Stimulated activated CD4-positive, alpha-beta T cell treated with anti-CD3 and anti-CD28 coated beads, TNF-alpha, amount 100 ng/mL, for 1 hour (primary cell): Measurements from ENCODE around the gene TEAD1.

Experiments used
- DNase-seq, 3 donors: peaks; one replicate each; pipeline ENCODE4 v3.0.0-alpha.2; 2020; ENCODE audit warnings: low read depth in 3 of 3, low spot score in 1 of 3

TEAD1 gene

DNA sequence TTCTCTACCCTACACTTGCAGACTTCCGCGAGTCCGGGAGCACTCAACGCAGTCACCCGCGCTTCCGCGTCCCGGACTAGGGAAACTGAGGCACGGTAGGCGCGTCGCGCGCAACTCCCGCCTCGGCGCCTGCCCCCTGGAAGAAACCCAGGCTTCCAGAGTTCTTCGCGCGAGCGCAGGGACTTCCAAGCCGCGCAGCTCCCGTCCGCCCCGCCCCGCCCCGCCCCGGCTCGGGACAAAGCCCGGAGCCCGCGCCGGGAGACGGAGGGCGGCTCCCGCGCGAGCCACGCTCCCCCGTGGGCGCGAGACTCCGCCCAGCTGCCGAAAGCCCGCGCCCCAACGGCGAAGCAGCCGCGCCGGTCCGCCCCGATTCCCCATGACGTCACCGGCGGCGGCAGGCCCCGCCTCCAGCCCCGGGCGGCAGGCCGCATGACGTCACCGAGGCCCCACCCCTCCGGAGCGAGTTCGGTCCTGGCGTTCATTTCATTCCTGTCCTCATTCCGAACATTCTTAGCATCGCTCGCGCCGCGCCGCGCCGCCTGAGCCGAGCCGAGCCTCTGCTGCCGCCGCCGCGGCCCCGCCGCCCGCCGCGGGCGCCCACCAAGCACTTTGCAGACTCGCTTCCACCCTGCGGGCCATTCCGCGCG is at the start of gene TEAD1:
Gene TEAD1, plus strand, starts transcription at position 498 of the 647 bp plus-strand sequence.
- DNase-seq, result peak; percentile 50 to 86 (median 57)

DNA sequence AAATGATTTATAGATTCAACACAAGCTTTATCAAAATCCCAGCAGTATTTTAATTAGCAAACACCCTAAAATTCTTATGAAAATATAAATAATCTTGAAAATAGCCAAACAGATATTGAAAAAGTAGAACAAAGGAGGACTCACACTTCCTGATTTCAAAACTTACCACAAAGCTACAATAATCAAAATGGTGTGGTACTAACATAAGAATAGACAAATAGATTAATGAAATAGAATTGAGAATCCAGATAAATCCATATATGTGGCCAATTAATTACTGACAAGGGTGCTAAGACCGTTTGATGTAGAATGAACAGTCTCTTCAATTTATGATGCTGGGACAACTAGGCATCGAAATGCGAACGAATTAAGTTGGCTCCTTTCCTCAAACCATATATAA is 49.6 kb upstream of the TEAD1 start:
- no peak for DNase-seq

DNA sequence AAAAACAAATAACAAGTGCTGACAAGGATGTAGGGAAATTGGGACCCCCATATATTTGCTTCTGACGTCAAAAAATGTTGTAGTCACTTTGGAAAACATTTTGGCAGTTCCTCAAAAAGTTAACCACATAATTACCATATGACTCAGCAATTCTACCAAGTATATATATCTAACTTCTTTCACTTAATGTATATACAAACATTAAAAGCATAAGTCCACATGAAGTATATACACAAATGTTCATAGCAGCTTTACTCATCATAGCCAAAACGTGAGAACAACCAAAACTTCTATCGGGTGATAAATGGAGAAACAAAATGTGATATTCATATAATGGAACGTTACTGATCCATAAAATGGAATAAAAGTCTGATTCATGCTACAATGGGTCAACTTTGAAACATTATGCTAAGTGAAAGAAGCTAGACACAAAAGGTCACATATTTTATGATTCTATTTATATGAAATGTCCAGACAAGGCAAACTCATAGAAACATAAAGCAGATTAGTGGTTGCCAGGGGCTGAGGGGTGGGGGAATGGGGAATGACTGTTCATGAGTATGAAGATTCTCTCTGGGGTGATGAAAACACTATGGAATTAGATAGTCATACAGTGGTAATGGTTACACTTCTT is 48.7 kb upstream of the TEAD1 start:
- DNase-seq, result no peak

DNA sequence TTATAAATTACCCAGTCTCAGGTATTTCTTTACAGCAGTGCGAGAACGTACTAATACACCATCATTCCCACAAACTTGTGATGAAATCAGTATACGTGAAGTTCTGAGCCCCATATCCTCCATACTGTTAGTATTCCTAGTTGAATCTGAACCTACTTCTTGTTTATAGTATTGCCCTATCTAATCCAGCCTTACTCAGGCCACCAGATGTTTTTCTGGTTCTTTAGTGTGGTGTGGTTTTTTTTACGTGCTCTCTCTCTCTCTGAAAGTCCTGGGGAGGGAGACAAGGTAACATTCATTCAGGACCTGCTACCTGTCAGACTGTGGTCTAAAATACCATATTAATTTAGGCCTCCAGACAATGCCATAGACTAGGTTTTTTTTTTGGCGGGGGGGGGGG is 47.6 kb upstream of the TEAD1 start:
- no peak for DNase-seq

DNA sequence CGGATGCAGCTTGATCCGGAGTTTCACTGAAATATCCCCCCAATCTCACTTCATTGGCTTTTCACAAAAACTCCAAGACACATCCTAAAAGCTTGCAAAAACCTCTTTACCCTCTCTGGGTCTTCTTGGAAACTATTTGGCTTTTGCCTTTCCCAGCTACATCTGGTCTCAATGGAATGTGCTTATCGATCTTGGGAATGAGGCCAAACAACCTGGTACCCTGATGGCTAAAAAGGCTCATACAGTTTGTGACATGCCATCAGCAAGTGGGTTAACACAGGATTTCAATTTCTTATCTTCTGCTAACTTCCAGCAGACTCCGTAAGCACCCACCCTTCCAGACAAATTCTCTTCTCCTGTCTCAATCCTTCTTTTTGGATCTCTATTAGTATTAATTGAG is 45.9 kb upstream of the TEAD1 start:
- no peak for DNase-seq

DNA sequence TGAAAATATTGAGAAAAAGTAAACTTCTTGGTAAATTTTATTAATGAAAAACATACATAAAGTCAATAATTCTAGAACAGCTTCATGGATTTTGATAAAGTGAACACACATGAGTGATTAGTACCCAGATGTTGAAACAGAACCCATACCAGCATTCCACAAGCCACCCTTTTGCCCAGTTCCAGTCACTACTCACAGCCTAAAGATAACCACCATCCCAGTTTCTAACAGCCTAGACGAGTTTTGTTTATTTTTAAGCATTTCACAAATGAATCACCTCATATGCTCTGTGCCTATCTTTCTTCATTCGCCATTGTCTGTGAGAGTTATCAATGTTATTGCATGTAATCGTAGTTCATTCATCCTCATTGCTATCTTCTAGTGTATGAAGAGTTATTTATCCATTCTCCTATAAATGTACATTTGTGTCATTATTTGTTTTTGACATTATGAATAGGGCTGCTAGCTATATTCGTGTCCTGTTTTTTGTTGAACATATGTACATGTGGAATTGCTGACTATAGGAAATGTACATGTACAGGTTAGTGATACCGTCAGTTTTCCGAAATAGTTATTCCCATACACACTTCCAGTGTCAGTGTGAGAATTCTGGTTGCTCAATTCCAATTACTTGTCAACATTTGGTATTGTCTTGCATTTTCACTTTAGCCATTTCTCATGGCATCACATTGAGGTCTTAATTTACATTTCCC is 44.5 kb upstream of the TEAD1 start:
- no peak for DNase-seq

DNA sequence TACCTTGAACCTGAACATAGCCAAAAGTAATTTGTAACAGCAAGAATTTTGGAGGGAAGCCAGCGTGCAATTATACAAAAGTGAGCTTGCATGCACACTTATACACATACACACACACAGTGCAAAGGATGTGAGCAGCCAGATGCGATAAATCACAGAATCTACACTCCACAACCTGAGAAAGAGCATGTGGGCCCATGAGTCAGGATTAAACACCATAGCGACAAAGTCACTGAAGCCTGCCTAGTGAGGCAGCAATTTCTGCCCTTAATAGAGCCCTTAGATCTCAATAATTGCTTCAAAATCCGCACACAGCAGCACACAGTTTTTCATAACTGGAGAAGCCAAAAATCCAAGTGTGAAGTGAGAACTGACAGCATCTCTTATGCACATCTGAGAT is 42.6 kb upstream of the TEAD1 start:
- DNase-seq, result no peak

DNA sequence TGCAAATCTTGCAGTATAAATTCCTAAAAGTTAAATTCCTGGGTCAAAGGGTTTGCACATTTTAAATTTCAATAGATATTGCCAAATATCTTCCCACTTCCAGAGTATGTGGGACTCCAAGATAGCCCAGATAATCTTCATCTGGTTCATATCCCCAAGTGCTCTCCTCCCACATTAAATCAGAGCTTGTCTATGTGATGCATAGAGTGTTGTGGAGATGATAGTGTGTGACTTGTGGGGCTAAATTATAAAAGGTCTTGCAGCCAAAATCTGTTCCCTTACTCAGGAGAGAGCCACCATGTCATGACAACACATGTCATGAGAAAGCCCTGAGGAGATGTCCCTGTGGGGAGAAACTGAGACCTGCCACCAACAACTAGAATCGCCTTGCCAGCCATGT is 39.9 kb upstream of the TEAD1 start:
- DNase-seq, result no peak

DNA sequence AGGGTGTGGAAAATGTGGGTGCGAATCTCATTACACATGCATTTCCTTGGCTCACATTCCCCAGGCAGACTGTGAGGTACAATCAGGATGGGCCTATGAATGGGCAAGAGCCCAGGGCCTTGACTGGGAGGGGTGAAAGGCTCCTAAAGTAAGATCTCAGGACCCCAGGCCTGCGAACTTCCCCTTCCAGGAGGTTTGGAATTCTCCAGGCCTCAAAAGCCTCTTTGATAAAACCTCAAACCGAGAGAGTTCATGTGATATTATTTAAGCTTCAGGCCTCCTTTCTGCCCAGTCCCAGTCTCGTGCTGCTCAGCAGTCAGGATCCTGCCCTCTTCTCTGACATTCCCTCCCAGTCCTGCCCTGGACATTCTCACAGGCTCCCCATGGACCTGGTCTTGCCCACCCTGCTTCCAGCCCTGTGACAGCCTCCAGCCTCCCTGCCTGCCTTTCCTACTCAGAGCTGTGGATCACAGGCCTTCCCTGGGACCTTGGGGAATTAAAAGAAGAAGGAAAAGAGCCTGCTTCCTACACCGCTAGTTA is 37.3 kb upstream of the TEAD1 start:
- DNase-seq, result no peak

DNA sequence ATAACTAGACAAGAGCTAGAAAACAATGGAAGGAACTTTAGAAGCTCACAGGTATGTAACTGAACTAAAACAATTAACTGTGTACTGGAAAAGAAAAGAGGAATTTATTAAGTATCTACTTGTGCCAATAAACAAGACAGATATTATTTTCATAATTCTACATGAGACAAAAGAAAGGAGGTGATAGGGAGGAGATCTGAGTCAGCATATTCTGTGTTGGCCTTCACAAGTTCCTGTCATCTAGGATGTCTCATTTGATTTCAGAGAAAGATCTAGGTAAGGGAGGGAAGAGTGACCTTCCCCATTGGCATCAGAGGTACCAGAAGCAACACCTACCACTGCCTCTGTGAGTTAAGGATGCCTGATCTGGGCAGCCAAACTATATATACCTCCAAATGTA is 34.8 kb upstream of the TEAD1 start:
- no peak for DNase-seq

DNA sequence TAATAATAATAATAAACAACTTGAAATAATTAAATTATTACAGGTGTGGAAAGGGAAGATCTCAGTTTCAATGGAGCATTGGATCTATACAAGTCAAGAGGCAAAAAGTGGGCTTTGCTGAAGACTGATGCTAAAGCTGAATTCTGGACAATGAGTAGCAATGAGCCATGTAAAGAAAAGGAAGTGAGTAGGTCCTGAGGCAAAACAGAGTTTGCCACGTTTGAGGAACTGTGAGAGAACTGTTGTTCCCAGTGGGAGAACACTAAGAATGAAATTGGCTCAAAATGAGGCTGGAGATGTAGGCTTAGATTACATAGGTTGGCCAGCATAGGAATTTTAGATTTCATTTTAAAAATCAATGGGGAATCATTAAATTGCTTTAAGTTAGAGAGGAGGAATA is 33.9 kb upstream of the TEAD1 start:
- DNase-seq, result no peak

DNA sequence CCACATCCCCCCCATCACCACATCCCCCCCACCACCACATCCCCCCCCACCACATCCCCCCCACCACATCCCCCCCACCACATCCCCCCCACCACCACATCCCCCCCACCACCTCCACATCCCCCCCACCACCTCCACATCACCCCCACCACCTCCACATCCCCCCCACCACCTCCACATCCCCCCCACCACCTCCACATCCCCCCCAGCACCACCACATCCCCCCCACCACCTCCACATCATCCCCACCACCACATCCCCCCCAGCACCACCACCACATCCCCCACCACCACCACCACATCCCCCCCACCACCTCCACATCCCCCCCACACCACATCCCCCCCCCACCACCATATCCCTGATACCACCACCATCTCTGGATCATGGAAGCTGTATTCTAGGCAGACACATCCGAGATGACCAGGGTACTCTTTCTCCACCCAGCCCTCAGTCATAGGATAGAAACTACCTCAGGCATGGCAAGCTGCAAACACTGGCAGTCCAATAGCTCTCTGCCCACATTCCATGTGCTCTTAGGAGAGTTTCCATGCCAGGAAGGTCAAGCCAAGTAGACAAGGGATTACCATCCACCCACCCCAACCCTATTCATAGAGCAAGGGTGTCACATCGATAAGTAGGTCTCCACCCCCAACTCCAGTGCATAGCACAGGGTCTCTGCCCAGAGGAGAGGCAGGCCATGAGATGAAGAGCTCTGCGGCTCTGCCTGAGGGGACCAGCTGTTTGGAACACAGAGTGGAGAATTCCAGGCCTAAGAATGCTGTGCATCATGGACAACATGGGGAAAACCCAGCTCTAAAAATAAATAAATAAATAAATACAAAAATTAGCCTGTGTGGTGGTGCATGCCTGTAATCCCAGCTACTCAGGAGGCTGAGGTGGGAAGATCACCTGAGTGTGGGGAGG is 33.0 kb upstream of the TEAD1 start:
- no peak for DNase-seq

DNA sequence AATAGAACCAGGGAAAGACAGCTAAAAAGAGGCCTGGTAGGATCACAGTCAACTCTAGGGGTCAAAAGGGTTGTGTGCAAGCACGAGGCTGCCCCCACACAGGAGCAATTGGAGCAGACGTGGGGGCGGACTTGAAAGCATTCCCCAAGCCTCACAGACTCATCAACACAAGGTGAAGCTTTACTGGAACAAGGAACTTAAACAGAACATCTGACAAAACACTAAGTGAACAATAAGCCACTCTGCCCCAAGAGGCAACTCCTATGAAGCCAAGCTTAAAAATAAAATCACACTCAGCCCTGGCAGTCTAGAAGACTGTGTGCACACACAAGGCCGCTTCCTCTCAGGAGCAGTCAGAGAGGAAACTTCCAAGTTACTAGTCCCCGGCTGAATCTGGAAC is 32.2 kb upstream of the TEAD1 start:
- DNase-seq, result no peak

DNA sequence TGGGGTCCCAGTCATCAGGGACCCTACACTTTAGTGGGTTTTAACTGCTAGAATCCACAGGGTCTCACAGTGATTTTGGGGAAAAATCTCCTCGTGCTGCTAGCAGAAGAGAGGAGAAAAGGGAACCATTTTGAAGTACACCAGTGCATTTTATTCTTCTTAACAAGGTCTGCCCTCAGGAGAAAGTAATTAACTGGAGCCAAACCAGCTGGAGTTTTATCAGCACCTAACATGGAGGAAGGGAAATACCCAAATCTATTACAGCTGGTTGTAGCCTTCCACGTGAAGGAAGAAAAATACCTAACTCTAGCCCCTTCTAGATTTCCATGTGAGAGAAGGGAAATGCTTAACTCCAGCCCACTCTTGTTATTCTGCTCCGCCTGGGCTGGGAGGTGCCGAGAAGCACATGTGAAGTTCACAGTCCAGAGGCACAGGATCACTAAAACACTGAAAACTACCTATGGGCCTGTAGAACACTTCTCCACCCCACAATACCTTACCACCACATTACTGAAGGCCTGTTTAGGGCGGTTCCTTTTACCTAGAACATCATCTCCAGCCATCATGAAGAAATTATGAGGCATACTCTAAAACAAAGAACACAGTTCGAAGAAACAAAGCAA is 31.3 kb upstream of the TEAD1 start:
- no peak for DNase-seq

DNA sequence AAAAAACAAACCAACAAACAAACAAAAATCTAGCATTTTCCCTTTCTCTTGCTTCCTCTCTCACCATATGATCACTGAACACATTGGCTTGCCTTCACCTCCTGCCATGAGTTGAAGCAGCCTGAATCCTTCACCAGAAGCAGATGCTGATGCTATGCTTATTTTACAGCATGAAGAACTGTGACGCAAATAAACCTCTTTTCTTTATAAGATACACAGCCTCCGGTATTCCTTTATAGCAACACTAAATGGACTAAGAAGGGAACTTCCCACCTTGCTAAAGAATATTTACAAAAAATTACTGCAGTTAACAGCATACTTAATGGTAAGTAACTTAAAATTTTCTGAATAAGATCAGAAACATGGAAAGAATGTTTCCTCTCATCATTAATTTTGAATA is 27.7 kb upstream of the TEAD1 start:
- no peak for DNase-seq

DNA sequence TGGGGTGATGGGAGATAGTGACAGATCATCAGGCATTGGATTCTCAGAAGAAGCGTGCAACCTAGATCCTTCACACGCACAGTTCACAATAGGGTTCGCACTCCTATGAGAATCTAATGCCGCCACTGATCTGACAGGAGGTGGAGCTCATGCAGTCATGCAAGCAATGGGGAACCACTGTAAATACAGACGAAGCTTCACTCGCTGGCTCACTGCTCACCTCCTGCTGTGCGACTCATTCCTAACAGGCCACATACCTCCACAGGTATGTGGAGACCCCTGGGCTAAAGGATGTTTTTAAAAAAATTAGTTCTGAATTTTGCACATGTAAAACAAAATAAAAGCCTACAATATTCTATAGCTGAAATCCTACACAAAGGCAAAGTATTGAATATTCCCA is 20.5 kb upstream of the TEAD1 start:
- no peak for DNase-seq

DNA sequence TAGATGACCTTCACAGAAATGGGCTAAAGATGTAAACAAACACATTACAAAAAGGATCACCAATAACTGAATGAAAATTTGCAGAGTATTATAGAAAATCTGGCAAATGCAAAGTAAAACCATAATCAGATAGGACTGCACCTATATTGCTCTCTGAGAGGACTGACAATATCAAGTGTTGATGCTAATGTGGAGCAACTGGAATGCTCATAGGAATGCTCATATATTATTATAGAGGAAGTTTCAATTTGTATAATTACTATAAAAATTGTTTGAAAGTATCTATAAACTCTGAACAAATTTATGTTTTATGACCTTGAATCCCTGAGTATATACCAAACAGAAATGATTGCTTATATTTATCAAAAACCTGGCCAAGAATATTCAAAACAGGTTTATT is 18.4 kb upstream of the TEAD1 start:
- no peak for DNase-seq

DNA sequence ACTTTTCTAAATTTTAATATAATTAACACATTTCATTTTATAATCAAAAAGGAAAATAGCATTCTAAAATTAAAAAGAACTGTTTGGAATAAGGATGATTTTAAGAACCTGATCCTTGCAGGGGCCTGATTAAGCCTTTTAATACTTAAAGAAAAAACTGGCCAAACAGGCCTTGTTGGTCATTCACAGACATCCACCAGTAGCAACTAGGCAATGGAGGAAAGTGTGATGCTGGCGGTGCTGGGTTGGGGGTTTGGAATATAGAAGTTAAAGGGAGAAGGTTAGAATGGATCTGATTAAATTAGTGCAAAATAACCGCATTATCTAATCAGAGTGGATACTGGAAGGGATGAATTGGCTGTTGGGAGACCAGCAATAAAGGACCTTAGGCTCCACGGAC is 16.9 kb upstream of the TEAD1 start:
- no peak for DNase-seq

DNA sequence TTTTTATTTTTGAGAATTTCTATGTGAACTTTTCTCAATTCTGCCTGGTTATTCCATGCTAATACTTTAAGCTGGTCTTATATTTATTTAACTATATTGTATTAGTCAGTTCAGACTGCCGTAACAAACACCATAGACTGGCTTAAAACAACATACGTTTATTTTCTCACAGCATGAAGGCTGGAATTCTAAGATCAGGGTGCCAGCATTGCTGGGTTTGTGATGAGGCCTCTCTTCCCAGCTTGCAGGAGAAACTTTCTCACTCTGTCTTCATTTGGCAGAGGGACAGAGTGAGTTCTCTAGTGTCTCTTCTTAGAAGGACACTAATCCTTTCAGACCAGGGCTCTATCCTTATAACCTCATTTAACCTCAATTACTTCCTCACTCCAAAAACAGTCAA is 16.2 kb upstream of the TEAD1 start:
- DNase-seq, result no peak

DNA sequence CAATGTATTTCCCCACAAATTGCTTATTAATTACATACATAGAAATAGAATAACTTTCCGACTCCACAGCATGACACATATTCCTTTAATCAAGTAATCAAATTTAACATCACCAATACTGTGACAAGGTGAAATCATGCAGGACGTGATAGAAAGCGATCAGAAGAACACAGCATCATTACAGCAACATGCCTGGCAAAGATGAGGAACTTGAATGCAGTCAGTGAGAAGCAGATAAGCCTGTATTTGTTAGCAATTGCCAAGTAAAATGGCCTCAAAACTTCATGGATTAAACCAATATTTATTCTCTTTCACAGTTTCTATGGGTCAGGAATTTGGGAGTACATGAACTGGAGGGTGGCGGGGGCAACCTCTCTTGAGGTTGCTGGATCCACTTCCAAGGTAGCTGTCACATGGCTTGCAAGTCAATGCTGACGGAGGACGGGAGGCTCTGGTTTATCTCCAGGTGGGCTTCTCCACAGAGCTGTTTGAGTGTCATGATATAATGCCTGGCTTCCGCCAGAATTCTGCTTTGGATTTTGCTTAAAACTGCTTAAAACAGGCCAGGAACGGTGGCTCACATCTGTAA is 12.0 kb upstream of the TEAD1 start:
- no peak for DNase-seq

DNA sequence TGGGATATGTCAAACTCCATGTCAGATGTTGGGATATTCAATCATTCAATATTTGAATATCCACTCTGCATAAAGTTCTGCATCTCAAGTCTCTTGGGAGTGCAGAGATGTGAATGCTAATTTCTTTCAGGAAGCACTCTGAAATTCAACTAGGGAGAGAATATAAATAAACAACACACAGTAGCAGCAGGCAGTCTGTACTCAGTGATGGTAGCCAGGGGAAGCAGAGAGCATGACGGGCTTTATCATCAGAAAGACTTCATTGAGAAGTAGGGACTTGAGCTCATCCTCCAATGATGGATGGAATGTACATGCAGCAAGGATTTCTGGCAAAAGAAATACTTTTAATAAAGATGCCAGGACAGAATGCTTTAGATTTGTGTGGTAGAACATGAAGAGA is 9.8 kb upstream of the TEAD1 start:
- no peak for DNase-seq
